ENCODE measurements around the gene TRERF1.

Gene TRERF1

DNA sequence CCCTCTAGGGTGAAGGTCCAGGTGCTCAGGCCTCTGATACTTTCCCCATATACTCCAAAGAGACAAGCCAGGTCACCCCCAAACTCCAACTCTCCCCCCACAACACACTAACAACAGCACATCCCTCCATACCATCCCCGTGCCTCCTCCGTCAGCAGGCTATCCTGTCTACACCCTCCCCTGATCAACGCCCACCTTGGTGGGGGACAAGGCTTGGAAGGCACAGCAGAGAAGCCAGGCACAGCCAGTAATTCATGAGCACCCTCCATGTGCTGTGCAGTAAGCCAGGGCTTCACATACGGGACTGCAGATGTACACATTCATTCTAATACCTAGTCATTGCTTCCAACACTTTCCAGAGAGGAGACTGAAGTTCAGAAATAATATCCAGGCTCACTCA is 57.6 kb downstream of the TRERF1 start:
- DNase-seq = no peak

DNA sequence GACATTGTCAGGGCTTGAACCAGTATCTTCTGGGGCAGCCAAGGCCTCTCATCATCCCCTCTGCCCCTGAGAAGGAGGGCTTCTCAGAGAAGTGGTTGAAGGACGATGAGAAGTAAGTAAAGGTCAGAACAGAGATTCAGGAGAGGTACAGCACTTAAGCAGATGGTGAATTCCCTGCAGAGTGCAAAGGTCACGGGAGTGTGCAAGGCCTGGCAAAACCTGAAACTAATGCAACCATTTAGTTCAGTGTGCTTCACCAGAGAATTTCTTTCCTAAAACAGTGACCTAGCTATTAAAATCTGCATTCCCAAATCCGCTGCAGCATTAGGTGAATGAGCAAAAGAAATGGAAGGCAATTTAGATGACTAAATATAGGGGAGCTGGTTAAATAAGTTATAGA is 58.4 kb downstream of the TRERF1 start:
- DNase-seq = no peak

DNA sequence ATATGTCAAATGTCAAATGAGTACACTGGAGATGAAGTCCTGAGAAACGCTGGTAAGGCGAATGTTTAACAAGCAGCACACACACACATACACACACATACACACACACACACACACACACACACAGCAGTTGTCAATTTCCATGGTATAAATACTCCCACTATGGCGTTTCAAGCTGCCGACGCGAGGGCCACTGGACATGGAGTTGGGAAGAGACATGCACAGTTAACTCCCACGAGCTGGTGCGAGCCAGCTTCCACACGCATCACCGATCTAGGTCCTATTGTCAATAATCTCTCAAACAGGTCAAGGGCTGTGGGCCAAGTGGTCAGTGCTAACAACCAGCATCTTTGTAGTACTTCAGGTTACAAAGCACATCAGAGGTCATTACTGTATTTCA is 58.9 kb downstream of the TRERF1 start:
- no peak for DNase-seq

DNA sequence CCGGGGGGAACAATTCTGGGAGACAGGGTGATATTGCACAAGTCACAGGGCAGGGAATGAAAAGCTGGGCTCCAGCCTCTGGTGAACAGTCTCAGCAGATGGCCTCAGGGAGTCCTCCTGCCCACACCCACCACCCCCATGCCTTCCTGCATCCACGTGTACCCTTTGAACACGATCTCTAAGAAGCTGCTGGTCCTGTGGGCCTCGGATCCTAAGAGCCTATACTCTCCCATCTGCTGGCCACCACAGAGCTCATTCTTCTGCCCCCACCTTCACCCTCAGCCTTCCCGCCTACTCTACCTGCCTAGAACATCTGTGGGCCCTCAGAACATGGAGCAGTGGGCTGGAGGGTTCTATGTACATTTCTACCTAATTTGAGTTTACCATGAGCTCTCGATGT is 60.3 kb downstream of the TRERF1 start:
- DNase-seq = no peak

DNA sequence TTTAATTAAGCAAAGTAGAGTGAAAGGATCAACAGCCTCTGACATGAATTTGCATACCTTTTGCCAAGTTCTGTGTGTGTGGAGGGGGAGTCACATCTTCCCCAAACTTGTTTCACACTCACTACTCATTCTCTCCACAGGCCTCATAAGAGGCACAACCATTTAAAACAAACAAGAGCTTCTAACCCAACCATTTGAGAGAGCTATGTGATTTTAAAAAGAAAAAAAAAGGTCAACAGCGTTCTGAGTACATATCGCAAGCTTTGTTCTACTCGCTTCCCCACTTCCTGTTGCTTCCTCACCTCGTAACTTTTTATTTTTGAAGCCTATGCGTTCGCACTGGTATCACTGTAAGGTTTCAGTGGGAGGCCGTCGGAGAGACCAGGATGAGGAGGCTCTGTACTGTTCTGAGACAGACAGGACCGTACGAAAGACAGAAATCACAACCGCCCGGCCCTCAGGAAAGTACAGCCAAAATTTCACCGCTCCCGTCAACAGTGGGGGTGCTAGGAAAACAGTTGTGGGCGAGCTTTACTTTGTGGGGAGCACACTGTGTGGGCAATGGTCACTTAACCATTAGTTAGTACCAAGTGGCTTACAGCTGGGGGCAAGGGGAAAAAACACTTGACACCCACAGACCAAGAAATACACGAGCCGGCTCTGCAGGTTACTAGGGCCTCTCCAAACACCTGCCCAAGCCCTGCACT is 61.3 kb downstream of the TRERF1 start:
- peak; percentile 29 for DNase-seq

DNA sequence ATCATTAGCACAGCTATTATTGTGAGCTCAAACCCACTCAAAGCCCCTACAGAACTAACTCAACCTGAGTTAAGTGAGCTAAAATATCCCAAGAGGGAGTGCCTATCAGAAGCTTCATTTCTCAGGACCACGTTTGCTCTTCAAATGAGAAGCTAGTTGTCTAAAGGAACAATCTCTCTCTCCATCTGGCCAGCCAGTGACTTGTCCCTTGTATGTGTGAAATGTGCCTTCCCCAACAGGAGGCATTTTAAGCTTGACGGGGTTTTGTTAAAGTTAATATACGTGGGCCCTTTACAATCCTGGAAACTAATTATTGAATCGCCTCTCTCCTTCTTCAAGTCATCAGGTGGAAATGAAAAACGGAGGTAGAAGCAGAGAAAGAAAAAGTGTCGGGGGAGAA is 62.0 kb downstream of the TRERF1 start:
- no peak for DNase-seq

DNA sequence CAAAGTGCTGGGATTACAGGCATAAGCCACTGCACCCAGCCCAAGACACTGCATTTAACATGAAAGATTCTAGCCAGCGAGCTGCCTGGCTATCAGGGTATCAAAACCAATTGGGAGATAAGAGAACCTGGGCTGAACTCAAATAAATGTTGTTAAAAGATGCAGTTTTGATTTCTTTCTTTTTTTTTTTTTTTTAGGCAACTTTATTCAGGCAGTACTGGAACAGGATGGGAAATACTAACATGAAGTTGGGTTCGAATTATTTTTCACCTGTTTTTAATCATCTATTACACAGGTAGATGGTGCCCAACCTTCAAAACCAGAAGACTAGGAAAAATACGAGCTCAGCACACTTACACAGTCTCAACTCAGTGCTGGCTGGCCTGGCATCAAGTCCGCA is 63.7 kb downstream of the TRERF1 start:
- no peak for DNase-seq

DNA sequence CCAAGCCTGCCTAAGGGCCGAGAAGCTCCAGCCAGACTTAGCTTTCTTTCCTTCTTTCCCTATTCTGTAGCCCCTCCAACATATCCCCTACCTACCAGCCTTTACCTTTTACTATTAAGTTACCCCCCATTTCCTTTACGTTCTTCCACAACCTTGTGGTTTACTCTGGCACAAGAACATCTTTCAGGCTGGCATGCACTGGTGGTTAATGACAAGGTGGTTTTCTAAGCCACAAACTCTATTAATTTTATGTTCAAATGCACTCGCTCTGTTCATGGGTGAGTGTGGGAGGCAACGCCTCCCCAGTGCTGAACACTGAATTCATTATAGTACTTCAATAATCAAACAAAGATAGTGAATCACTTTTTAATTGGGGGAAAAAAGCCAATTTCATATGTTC is 64.4 kb downstream of the TRERF1 start:
- DNase-seq = no peak

DNA sequence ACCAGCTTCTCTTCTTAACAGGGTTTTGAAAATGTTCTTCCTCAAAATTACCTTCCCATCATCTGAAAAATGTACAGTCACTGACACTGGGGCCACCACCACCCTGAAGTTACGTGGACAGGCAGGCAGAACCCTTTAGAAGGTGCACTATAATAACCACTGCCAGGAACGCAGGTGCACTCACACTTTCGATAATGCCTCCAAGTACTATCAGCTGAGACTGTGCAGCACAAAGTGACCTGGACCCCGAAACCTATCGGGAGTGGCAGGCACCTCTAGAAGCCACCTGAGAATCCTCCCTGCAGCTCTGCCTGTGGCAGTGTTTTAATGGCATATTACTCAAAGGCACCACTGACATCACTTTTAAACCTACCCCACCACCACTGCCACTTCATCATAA is 66.4 kb downstream of the TRERF1 start:
- DNase-seq = no peak

DNA sequence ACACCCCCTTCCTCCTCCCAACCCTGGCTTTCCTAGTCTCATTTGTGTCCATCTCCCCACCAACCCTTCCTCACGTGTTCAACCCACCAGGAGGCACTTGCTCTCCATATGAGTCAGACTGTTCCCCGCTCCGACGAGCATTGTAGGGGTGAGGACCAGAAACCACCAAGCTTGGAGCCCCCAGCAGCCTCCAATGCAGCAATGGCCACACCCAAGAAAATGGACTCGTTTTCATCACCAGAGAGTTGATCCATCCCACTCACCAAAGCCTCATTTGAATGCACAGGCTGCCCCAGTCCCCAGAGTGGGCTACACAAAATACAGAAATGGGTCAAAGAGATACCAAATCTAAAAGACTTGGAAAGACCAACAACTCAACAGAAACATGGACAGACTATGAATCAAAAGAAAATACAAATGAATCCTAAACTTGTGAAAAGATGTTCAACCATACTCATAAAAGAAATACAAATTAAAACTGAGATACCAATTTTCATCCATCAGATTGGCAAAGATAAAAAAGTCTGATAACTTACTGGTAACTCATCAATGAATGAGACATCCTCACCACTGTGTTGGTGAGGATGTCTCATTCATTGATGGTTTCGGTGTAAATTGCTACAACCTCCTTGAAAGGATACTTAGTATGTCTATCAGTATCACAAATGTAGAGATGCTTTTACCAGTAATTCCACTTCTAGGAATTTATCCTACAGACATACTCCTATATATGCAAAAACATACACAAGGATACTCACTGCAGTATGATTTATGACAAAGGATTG is 68.1 kb downstream of the TRERF1 start:
- no peak for DNase-seq

DNA sequence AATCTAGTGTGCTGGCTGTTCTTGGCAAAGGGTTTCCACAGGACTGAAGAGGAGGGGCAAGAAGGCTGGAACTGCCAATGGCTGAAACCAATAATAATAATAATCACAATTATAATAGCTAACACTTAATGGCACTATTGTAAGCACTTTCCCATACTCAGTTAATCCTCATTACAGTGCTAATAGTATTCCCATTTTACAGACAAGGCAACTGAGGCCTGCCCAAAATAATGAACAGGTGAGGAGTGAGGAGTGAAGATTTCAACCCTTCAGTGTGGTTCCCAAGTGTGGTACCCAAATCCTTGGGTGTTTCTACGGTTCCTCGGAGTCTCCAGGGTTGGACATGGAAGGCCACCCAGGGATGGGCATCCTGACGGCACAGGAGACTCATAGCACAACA is 69.9 kb downstream of the TRERF1 start:
- no peak for DNase-seq

DNA sequence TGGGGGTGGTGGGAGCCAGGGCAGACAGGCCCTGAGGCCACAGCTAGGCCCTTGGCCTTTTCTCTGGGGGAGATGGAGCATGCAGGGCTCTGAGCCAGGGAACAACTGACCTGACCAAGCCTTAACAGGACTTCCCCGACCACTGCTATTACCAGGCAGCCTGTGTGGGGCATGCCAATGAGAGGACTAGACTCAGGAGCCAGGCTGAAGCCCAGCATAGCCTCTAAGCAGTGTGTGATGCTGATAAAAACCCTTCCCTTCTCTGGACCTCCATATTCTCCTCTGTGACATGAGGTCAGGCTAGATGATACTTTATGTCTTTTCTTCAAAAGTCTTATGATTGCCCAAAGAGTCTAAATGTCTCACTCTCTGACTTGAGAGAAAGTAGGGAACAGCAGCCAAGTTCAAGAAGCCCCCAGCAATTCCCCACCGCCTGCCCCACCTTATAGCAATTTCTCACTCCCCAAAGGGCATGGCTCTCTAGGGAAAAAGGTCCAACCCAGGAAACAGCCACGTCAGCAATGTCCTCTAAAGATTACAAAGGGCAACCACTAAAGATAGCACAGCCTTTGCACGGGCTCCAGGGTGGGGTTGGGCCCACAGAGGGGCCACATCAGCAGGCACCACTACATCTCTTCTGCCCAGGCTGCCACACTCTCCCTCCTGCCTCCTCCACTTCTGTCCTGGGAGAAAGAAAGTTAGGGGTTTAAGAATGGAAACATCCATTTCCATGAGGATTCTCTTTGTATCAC is 71.3 kb downstream of the TRERF1 start:
- DNase-seq = no peak

DNA sequence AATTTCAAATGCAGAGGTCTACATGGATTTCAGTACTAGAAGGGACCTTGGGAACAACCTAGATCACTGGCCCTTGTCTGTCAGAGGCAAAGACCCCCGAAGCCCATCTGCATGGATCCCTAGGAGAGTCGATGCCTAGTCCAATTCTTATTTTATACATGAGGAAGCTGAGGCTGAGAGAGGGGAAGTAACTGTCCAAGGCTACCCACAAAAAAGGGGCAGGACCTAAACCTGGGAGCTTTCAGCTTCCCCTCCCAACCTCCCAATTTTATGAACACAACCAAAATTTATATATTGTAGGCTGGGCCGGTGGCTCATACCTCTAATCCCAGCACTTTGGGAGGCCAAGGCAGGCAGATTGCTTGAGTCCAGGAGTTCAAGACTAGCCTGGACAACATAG is 73.2 kb downstream of the TRERF1 start:
- DNase-seq = no peak

DNA sequence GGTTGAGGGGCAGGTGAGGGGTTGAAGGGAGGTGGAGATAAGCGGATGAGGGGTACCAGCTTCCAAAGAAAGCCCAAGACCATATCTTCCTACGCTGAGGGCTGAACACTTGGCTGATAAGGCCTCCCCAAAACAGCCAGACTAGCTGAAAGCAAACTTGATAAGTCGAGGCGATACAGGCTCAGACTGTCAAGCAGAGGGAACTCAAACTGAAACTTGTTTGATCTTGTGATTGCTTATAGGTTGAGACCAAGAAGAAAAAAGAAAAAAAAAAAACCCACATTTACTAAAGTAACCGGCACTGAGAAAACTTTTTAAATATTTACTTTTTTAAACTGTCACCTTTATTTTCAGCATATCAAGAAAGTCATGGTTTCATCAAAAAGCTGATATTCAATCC is 73.6 kb downstream of the TRERF1 start:
- DNase-seq = no peak

DNA sequence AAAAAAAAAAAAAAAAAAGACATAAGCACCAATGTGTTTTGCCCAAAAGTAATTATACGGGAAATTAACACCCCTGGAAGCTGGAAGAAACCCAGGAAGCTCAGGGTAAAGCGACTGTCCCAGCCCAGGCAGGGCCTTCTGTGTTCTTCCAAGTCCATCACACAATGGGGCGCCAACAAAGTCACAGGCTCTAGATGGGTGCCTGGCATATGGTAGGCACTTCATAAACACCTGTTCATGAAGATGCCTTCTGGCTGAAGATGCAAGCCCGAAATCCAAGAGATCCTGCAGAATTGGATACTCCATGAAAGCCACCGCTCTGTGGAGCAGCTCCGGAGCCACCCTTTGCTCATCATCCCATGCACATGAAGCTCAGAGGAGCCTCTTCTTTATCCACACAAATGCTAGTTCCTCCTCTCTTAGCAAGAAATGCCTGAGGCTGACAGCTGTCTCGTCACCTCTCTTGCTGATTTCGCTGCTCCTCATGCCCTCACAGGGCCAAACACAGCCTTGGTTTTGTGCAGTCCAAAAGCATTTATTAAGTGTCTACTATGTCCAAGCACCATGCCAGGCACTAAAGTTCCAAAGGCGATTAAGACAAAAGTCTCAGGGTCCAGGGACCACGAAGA is 76.6 kb downstream of the TRERF1 start:
- DNase-seq = no peak

DNA sequence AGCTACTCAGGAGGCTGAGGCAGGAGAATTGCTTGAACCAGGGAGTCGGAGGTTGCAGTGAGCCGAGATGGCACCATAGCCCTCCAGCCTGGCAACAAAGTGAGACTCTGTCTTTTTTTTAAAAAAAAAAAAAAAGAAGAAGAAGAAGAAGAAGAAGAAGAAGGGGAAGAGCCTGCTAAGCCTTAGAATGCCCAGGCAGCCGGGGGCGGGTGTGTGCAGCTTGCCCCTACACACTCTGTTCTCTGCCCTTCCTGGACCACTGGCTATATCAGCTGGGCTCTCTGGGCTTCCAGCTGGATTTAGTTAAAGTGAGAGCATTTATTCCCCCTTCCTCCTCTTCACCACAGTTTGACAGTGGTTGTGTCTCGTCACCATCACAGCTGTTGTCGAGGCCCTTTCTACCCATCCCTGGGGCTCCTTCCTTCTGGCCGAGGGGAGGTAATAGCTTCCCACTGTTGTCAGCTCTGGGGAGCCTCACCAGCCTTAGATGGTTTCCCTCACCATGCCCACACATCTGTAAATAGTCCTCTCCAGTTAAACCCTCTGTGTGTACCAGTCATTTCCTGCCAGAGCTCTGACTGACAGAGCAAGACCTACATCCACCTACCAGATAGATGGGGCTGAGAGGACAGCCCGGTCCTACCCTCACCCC is 77.6 kb downstream of the TRERF1 start:
- no peak for DNase-seq

DNA sequence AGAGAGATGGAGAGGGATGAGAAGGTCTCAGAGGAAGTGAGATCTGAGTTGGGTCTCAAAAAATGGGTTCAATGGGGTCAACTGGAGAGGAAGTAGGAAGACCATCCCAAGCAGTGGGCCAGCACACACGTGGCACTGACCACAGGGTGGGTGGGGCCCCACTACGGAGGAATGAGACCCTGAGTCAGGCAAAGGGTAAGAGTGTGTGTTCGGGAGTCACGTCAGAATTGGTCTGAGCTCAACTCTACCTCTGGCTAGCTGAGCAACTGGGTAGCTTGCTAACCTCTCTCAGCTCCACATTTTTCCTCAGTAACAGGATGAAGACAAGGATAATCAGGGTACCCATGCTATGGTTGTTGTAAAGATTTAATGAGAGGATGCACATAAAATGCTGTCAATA is 79.0 kb downstream of the TRERF1 start:
- no peak for DNase-seq

DNA sequence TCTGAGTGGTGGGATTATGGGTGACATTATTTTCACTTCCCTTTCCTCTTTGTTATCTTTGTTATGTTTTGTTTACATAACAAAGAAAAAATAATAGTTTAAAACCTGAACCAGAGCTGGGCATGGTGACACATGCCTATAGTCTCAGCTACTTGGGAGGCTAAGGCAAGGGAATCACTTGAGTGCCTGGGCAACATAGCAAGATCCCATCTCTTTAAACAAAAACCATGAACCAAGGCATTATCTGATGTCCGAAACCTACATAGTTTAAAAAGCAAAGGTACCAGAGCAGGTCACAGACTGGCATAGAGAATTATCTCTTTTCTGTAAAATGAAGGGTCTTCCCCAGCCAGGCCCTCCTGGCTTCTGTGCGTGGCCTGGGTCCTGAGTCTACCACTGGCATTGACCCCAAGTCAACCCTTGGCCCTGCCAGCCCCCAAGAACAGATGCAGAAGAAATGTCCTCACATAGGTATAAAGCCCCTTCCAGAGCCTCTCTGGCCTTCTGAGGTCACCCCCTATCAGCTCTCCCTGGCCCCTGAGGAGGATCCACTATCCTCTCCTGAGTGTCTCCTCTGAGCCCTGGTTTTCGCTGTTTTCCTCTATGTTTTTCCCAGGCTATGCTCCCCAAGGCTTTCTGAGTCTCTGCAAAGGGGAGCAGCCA is 81.3 kb downstream of the TRERF1 start:
- DNase-seq = no peak

DNA sequence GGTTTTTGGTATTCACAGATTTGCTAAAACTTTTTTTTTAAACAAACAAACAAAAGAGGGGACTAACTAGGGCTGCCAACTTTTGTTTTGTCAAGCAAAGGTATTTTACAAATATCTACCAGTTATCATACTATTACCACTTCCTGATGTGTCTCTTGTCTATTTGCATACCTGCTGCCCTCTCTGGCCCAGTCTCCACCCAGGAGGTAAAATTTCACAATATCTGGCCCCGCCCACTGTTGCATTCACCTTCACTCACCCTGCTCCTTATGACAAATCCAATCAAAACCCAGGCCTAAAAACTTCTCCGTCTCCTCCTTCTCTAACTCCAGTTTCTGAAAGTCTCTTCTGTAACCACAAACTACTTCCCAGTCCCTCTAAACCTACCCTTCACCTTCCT is 82.2 kb downstream of the TRERF1 start:
- no peak for DNase-seq

DNA sequence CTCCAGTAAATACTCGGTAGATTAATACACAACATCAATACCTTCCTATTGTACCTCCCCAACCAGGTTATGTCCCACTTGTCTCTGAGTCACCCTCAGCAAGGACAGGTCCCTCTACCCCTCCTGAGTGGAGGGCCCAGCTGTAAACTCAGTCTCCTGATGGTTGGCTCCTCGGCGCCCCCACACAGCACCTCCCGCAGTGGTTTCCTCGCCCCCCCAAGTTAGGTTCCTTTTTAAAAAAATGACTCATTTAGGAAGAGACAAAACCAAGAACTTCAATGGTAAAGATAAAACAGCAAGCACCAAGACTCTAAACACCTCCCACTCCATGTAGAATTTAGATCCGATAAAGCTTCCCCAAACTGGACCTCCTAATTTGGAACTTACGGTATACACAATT is 83.5 kb downstream of the TRERF1 start:
- DNase-seq = no peak

DNA sequence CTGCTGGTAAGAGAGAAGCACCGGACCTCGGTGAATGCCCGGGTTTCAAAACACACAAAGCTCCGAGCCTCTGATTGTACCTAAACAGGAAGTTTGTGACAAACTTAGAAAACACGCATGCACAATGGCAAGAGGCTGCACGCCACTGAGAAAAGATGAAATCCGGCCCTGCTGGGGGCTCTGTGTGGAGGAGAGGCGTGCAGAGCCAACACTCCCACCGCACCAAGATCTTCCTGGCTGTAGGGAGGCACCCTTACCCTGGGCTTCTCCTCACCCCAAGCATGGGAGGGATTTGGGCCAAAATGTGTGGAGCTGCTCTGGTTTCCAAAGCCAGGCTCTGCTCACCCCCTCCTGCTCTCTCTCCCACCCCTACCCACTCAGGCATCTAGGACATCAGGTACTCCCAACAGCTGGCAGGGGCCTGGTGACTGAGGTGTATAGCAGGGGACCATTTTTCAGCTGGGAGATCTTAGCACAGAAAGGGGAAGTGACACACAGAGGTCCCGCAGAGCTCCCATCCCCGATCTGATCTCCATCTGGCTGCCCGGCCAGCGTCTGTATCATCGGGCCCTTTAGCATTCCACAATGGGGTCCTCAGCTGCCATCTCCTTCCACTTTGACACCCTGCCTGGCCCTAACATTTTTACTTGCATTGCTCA is 84.2 kb downstream of the TRERF1 start:
- no peak for DNase-seq

DNA sequence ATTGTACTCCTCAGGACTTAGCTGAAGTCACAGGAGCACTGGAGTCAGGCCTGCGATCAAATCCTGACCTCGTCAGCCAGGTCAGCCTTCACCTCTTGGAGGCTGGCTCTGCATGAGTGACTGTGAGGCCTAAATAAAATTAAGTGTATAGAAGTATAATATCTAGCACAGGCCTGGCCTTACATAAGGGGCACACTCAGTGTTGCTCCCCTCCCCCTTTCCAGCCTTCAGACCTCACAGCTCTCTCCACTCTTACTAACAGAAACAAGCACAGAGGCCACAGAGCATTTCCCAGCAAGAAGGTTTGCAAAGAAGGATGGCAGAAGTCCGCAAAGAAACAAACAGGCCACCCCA is 84.8 kb downstream of the TRERF1 start:
- DNase-seq = no peak
